Activated T-cell treated with anti-CD3 and anti-CD28 coated beads, Interleukin-2, amount 50 U/mL, for 1 hour (primary cell): ENCODE measurements around the gene NGDN.

Experiments
- DNase-seq: peaks from one replicate; pipeline ENCODE4 v3.0.0-alpha.2; 2020

Gene NGDN

GRCh38 chr14:23478109-23478759, 8.7 kb downstream of the NGDN start:
- DNase-seq, result peak; percentile 60

- no peak for DNase-seq
Observed at GRCh38 chr14:23481362-23481970, 12.0 kb downstream of the NGDN start.

- DNase-seq, result no peak
Observed at GRCh38 chr14:23481979-23482822, 12.7 kb downstream of the NGDN start.

- DNase-seq, result no peak
Observed at GRCh38 chr14:23482823-23483148, 13.3 kb downstream of the NGDN start.

GRCh38 chr14:23483236-23483854, 13.8 kb downstream of the NGDN start:
- no peak for DNase-seq

- DNase-seq, result no peak
Observed at GRCh38 chr14:23485326-23485725, 15.8 kb downstream of the NGDN start.

- DNase-seq, result no peak
Observed at GRCh38 chr14:23486036-23486435, 16.5 kb downstream of the NGDN start.

- no peak for DNase-seq
Observed at GRCh38 chr14:23487216-23487615, 17.7 kb downstream of the NGDN start.

- DNase-seq, result no peak
Observed at GRCh38 chr14:23492618-23493272, 23.2 kb downstream of the NGDN start.

- DNase-seq, result no peak
Observed at GRCh38 chr14:23494223-23494622, 24.7 kb downstream of the NGDN start.

- DNase-seq, result peak; percentile 23
Observed at GRCh38 chr14:23512156-23512555, 42.7 kb downstream of the NGDN start.

- DNase-seq, result no peak
Observed at GRCh38 chr14:23513005-23513817, 43.7 kb downstream of the NGDN start.

GRCh38 chr14:23513818-23514643, 44.5 kb downstream of the NGDN start:
- no peak for DNase-seq

GRCh38 chr14:23514644-23514957, 45.1 kb downstream of the NGDN start:
- no peak for DNase-seq

- DNase-seq, result no peak
Observed at GRCh38 chr14:23517650-23518326, 48.3 kb downstream of the NGDN start.

GRCh38 chr14:23518709-23519108, 49.2 kb downstream of the NGDN start:
- no peak for DNase-seq

- DNase-seq, result no peak
Observed at GRCh38 chr14:23520899-23521533, 51.5 kb downstream of the NGDN start.

GRCh38 chr14:23521785-23522640, 52.5 kb downstream of the NGDN start:
- no peak for DNase-seq

- no peak for DNase-seq
Observed at GRCh38 chr14:23522643-23523198, 53.2 kb downstream of the NGDN start.
